ENCODE data around the gene ZNF511.
"Not testable (repeated sequence)": the region's sequence is repeated elsewhere in the genome, so short reads cannot be mapped to it uniquely, and the experiment has no call there.

ZNF511 gene

GRCh38 chr10:133308421-133309099, at the start of gene ZNF511, which contains the start of gene TUBGCP2:
Gene ZNF511, plus strand, starts transcription at chr10:133308914. Its CDS starts 30 bp downstream, at chr10:133308944.
Gene TUBGCP2, minus strand, starts transcription at chr10:133308872. Its CDS starts 5,931 bp downstream, at chr10:133302941.
- peak; percentile 67 to 83 for DNase-seq (ENCODE audit: extremely low read depth in 1 of 2, low read depth in 1 of 2)

GRCh38 chr10:133259602-133259989, 49.1 kb upstream of the ZNF511 start:
- DNase-seq (ENCODE audit: extremely low read depth in 1 of 2, low read depth in 1 of 2): no peak

- DNase-seq (ENCODE audit: extremely low read depth in 1 of 2, low read depth in 1 of 2): peak; percentile 35 to 55
Measured at GRCh38 chr10:133260895-133261725, 47.6 kb upstream of the ZNF511 start.

- DNase-seq (ENCODE audit: extremely low read depth in 1 of 2, low read depth in 1 of 2): peak; percentile 64 to 78
Measured at GRCh38 chr10:133261726-133262325, 46.9 kb upstream of the ZNF511 start.

GRCh38 chr10:133262696-133263095, 46.0 kb upstream of the ZNF511 start:
- no peak for DNase-seq (ENCODE audit: extremely low read depth in 1 of 2, low read depth in 1 of 2)

- DNase-seq (ENCODE audit: extremely low read depth in 1 of 2, low read depth in 1 of 2): no peak
Measured at GRCh38 chr10:133263674-133264073, 45.0 kb upstream of the ZNF511 start.

- DNase-seq (ENCODE audit: extremely low read depth in 1 of 2, low read depth in 1 of 2): peak in 1 of 2 donors; percentile 17
Measured at GRCh38 chr10:133264461-133264860, 44.3 kb upstream of the ZNF511 start.

- not testable (repeated sequence) for DNase-seq (ENCODE audit: extremely low read depth in 1 of 2, low read depth in 1 of 2)
Measured at GRCh38 chr10:133265052-133265451, 43.7 kb upstream of the ZNF511 start.

- DNase-seq (ENCODE audit: extremely low read depth in 1 of 2, low read depth in 1 of 2): no peak
Measured at GRCh38 chr10:133266056-133266795, 42.5 kb upstream of the ZNF511 start.

- DNase-seq (ENCODE audit: extremely low read depth in 1 of 2, low read depth in 1 of 2): no peak
Measured at GRCh38 chr10:133267293-133267692, 41.4 kb upstream of the ZNF511 start.

- no peak for DNase-seq (ENCODE audit: extremely low read depth in 1 of 2, low read depth in 1 of 2)
Measured at GRCh38 chr10:133267829-133268228, 40.9 kb upstream of the ZNF511 start.

- no peak for DNase-seq (ENCODE audit: extremely low read depth in 1 of 2, low read depth in 1 of 2)
Measured at GRCh38 chr10:133268532-133268931, 40.2 kb upstream of the ZNF511 start.

GRCh38 chr10:133269367-133269766, 39.3 kb upstream of the ZNF511 start:
- no peak for DNase-seq (ENCODE audit: extremely low read depth in 1 of 2, low read depth in 1 of 2)

- DNase-seq (ENCODE audit: extremely low read depth in 1 of 2, low read depth in 1 of 2): no peak
Measured at GRCh38 chr10:133270204-133270603, 38.5 kb upstream of the ZNF511 start.

GRCh38 chr10:133270773-133271297, 37.9 kb upstream of the ZNF511 start:
- no peak for DNase-seq (ENCODE audit: extremely low read depth in 1 of 2, low read depth in 1 of 2)

GRCh38 chr10:133271521-133272300, 37.0 kb upstream of the ZNF511 start:
- DNase-seq (ENCODE audit: extremely low read depth in 1 of 2, low read depth in 1 of 2): no peak

- DNase-seq (ENCODE audit: extremely low read depth in 1 of 2, low read depth in 1 of 2): no peak
Measured at GRCh38 chr10:133272301-133272963, 36.3 kb upstream of the ZNF511 start.

GRCh38 chr10:133272964-133273420, 35.7 kb upstream of the ZNF511 start:
- DNase-seq (ENCODE audit: extremely low read depth in 1 of 2, low read depth in 1 of 2): no peak

GRCh38 chr10:133273534-133274143, 35.1 kb upstream of the ZNF511 start:
- no peak for DNase-seq (ENCODE audit: extremely low read depth in 1 of 2, low read depth in 1 of 2)
